GM19328 (cell line): Measurements from ENCODE around the gene FSHR.

Source experiments
- ATAC-seq: cut with Tn5 transposase; IDR thresholded peaks from one replicate; pipeline ENCODE4 v1.9.1; 2021; ENCODE audit warnings: mild to moderate bottlenecking, moderate library complexity; ENCODE audit not compliant: unreplicated experiment

The FSHR gene

DNA sequence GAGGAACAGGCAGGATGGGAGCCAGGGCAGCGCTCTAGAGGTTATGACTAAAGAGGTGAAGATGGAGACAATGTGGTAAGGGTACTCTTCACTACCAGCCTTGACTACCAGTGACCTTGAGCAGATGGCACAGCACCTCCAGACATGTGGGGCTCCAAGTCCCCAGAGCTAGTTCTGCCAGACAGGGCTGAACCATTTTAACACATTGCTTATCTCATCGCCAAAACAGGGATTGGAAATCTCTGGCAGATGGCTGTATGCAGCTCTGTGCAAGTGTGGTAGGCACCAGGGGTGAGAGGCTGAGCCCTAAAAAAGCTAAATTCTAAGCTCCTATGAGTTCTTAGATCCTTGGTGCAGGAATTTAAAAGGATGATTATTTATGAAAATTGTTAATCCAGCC, 41.3 kb downstream of the FSHR start:
- no peak for ATAC-seq

DNA sequence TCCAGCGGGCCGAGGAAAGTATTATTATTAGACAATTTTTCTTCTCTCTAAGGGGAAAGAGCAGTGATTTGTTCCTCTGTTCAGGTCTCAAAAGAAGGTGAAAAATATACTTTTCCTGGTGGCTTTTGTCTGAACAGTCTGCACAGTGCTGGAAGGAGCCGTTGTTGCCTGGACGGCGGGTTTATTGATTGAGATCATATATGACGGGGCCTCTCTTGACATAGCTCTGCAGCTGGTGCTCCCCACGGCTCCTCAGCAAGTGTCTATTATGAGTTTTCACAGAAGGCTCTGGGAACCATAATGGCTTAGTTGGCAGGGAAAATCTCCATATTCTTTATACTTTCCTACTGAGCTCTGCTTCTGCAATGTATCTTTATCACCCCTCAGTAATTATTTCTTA, 42.9 kb downstream of the FSHR start:
- ATAC-seq, result no peak

DNA sequence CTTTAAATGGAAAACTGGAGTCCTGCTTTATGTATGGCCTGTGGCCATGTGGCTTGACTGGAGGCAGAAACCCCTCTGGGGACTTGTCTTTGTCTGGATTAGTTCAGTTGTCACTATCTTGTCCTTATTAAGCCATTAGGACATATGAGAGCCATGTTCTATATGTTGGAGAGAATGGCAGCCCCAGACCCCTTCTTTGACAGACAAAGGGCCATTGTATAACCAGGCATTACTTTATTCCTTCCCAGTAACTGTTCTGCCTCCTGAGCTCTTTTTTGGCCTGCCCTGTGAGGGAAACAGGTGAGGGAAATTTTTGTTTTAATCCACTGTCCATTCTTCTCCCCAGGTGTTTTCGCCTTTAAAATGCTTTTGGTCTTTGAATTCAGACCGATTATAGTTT, 43.3 kb downstream of the FSHR start:
- ATAC-seq, result no peak

DNA sequence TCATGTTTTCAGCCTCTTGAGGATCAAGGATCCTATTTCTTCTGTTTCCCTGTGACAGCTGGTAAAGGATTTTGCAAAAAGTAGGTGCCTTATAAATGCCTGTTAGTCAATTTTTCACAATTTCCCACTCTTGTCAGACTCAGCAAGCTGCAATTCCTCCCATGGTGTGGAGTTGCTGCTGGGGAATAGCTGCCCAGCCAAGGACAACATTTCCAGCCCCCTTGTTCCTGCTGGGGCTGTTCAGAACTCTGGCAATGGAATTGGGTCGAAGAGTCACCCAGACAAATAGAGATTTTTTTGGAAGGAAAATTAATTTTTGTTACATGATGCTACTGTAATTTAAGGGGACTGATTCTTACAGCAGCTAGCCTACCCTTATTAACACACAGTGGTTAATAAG, 43.7 kb downstream of the FSHR start:
- ATAC-seq, result no peak

DNA sequence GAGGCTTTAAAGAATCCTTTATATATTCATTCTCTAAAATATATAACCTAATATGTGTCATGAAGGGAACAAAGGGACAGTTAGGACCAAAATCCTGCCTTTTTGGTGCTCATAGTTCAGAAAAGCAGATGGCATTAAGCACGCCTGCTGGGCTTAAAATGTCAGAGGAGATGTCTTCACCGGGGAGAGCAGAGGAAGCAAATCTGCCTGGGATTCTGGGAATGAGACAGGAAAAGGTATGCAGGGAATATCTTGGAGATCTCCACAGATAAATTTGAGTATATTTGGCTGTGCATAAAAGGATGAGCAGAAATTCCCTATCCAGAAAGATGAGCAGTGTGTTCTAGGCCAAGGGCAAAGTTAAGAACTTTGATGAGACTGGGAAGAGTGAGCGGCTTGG, 45.5 kb downstream of the FSHR start:
- no peak for ATAC-seq

DNA sequence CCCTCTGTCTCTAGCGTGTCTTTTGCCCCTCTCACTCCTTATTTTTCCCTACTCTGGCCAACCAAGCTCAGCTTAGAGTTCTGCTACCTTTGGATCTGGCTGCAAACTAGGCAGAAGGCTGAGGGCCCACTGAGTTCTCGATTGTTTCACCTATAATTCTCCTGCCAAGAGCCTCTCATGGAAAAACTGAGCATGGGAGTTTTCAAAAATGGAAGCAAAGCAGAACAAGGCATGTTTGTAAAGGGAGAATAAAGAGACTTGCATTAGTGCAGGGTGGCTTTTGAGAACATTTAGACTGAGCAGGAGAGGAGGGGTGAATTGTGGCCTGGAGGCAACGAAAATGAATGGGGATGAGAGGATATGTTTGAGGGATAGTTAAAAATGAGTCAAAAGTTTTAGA, 45.9 kb downstream of the FSHR start:
- ATAC-seq, result no peak

DNA sequence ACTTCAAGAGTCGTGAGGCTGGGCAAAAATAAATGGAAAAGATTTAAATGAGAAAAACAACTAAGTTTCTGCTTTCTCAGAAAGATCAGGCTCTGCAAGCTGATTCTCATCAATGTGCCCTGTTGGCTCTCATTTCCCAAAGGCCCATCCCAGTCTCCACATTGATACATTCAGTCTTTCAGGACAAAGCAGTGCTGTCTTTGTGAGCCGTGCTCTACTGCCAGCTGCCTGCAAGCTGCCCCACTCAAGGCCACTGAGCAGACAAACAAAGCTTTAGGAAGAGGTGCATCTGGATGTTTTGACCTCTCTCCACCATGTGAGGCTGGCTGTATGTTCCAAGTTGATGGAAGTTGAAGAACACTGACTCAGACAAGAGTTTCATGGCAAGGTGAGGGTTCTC, 48.8 kb downstream of the FSHR start:
- no peak for ATAC-seq

DNA sequence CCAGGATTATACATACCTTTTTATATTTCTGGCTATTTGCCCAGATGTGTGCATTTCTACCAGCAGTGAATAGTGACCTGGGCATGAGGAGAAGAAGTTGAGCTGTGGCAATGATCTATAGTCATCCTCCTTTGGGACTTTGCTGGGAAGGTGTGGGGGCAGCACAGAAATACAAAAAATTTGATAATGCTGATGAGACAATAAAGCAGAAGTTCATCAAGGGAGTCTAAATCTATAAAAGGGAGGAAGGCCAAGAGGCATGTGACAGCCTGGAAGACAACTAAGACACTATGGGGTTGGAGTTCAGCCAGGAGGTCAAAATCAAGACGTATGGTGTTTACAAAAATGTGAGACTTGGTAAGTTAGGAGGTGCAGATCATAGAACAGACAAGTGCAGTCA, 52.2 kb downstream of the FSHR start:
- ATAC-seq, result no peak

DNA sequence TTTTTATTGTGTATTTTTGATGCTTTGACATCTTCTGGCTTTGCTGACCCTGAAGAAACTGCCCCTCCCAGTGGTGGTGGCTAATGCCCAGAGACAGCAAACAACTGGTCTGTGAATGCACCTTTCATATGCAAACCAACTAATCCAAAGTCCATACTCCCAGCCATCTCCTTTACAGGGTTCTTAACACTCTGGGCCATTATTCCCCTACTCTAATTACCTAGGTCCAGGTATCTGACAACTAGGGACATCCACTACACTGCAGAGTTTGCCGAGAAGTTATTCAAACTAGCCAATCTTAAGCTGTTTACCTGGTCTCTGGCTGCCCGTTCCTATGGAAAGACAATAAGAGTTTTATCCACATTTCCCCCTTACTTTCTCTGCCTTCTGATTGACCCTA, 73.6 kb downstream of the FSHR start:
- ATAC-seq, result no peak

DNA sequence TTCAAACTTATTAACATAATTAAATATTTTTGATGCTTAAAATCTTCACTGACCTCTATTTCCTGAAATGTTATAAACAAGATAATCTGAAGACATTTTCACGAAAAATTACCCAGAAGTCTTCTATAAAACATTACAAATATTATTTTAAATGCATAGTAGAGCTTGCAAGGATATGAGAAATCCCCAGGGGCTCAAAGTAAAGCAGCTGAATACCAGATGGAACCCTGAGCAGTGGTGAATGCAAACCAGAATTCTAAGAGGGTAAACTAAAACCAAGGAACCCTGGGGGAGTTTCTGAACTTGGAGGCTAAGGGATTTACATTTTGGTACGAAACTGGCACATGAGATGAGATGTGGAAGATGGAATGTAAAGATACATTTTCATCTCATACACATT, 83.6 kb downstream of the FSHR start:
- no peak for ATAC-seq

DNA sequence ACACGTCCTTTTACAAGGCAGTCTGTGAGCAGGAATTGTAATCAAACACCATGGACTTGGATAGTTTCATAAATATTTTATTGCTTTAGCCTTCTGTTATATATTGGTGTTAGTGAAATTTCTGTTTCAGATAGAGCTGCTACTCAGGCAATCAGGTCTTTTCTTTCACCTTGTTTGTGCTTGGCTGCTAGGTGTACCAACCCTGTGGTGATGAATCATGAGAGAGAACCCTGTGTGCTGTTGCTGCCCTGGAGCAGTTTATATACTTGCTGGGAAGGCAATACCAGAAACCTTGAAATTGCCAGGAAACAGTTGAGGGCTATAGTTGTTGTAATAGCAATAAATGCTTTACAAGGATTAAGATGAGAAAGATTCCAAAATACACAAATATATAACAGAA, 84.5 kb downstream of the FSHR start:
- no peak for ATAC-seq

DNA sequence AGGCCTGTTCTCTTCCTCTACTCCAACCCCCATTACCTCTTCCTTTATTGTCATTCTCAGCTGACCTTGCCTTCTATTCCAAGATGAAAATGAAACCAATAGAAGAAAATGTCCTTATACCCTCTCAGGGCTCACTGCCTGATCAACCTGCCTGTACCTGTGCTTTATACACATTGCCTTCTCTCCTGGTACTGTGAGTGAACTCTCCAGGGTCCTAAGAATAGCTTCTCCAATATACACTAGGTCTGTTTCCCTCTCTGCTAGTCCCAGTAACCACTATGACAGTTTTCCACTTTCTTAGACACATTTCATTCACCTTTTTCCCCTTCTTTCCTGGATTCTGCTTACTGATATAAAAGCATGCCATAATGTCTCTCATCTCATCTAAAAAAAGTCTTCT, 85.7 kb downstream of the FSHR start:
- no peak for ATAC-seq

DNA sequence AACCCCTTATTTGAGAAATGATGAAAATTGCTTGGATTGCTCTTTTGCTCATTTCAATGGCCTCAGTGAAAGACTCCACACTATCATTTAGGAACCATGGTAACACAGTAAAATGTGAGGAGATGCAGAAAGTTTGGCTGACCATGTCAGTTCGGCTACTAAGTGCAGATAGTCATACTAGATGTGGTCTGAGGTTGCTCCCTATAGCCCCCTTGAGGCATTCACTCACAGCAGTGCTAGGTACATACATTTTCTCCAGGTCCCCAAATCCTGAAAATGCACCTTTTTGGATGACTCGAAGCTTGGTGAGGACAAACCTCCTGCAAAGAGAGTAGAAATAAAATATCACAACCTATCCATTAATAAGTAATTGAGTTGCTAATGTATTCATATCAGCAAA, 86.3 kb downstream of the FSHR start:
- no peak for ATAC-seq

DNA sequence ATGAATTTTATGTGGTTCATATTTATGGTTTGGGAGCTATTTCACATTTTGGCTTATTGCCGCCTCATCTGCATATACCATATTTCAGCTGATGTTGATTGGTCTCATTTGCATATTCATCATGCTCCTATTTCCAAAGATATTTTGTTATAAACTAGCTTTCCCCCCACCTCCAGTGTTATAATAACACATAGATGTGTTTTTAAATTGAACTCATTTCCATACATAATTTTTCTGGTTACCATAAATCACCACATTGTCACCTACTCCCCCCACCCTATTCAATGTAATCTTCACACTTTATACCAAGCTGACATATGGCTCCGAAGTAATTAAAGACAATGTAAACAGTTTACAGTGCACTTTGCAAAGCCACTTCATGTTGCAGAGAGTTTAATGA, 101.2 kb downstream of the FSHR start:
- no peak for ATAC-seq

DNA sequence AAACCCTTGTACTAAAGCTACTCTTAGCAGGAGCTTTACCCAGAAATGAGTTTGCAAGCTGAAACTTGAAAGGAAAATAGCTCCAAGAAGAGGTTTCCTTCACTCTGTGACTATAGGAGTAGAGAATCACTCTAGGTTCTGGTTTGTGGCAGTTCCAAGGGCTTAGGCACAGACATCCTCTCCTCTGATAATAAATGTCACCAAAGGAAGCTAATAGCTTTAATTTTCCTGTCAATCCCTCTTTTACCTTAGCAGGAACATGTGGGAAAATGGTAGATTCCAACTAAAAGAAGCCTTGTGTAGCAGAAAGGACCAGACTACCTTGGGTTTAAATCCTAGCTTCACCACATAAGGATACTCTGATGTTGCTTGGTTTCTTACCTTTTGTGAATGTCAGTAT, 104.0 kb downstream of the FSHR start:
- ATAC-seq, result no peak

DNA sequence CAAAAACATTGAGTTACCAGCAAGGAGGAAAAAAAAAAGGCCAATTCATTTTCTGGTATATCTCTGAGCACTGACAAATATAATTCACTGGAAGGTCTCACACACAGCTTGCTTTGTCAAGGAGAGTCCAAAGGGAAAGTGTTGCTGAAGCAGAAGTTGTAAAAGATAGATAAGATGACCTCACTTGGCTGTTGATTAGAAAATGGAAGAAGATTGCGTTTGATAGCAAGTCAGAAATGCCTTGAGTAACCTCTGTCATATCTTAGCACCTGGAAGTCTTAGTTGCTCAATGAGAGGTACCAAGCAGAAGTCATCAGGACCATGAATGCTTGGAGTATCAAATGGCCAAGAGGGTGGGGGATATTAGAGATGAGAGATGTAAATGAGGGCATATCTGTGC, 105.2 kb downstream of the FSHR start:
- no peak for ATAC-seq

DNA sequence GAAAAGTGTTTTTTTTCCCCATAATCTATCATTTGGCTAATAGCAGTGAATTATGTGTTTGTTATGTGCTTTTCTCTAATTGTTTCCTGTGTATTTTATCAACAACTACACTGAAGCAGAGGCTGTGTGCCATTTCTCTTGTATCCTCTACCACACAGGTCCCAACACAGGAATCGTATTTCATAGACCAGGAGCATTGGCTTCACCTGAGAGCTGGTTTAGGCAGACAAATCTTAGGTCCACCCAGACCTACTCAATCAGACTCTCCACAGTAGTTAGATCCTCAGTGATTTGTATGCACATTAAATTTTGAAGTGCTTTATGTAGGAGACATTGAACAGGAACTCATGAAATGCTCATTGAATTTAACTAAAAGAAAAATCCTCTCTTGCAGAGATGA, 109.2 kb downstream of the FSHR start:
- no peak for ATAC-seq

DNA sequence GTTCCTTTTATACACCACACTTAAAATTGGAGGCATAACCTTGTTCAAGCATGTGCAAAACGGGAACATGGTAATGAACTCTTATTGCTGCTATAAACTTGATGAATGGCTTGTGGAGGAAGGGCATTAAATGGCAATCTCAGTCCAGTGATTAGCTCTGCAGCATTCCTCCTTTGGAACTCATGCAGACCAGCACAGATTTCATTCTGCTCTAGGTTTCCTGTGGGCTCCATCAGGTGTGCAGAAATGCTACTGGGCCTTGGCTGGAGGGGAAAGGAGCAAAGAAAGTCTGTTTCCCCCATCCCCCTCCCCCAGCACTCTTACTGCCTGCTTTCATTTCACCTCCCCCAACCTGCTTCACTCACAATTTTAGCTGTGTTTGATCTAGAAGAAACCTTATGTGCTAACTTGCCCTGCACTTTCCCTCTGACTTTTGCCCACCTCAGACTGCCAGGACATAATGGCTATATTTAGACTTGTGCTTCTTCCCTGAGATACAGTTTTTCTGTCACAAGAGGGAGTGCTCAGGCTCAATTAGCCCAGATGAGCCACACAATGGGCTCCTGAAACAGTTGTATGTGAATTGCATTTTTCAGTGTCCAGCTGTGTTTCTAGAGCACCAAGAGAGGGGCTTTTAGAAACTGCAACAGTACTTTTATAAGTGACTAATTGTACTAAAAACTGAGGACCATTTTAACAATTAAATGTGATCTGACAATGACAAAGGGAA, 109.8 kb downstream of the FSHR start:
- no peak for ATAC-seq

DNA sequence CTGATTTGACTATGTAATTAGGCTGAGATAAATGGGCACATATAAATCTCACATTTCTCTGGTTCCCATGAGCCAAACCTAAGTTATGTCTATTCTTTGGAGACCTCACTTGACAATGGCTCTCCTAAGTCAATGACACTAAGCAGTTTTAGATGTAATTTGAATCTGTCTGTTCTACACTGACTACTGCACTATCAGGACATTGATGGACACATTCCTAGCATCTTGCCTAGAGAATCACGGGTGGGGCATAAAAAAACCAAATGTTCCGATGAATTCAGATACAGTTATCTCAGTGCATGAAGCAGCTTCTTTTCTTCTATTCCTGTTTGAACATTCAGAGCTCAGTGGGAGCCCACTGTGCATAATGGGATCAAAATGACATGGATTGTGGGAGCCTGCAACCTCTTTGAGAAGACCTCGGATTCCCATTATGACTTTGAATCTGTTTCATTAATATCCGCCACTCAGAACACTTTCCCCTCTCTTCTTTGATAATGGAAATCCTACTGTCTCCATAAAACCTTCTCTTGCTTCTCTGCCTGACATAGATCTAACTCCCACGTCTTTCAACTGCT, 110.8 kb downstream of the FSHR start:
- no peak for ATAC-seq

DNA sequence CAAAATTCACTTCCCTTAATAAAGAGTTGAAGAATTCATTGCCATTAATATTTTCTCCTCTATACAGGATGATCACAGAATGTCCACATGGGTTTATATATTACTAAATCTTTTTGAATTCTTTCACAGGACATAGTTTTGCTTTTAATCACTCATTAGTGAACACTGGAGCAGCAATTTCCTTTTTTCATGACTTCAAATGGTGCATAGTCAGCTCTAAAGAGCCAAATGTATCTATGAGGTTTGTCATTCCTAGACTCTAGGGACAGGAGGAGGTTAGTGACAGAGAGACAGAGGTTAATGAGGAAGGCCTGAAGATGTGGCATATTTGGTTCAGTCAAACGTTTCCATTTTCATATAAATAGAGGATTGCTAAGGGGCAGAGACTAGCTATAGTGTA, 111.8 kb downstream of the FSHR start:
- ATAC-seq, result no peak

DNA sequence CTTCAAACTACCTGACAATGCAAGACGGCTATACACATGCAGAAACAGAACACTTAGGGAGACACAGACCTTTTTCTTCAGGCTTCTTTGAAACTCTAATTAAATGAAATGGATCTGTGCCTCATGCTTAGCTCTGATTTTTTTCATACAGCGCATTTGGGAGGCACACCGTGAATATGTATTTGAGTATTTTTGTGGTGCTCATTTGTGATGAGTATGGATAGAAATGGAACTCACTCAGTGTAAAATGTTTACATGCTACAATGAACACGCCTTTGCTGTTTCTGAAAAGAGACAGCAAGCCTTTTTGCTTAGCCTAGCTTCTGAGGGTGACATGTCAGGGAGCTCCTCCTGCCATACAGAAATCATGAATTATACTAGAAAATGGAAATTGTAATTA, 113.3 kb downstream of the FSHR start:
- ATAC-seq, result no peak

DNA sequence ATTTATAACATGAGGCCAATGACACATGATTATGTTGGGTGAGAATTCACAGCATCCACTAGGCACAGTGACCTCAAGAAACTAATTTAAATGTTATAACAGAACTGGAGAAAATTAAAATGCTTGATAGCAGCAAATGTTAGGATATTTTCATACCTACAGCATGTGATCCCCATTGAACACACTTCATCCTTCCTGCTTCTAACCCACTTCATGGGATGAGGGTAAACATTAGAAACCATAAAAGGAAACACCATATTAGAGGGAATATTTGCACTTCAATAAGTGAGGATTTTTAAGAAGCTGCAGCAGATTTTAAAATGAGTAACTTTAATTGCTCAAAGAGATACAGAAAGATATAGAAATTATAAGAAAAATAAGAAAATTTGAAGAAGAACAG, 117.1 kb downstream of the FSHR start:
- no peak for ATAC-seq

DNA sequence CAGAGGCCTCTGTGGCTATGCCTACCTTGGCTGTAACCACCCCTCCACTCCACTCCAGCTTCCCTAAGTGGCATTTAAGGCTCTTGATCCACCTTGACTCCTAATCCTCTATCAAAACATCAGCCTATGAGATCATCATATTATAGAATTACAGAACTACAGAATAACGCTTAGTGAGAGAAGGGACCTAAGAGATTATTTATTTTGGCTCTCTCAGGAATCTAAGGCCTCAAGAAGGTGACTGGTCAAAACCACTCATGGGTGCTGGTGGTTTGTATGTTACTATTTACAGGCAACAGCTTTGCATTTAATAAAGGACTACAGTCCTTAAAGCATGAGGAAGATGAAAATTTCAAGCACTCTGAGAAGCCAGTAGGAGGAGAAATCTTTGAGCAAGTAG, 118.8 kb downstream of the FSHR start:
- ATAC-seq, result no peak
